ENCODE data around the gene UNC5CL. TPM values are rescaled to one million over a fixed set of nuclear protein-coding genes. Genes with fewer than 3 reads are reported as not detected.

The UNC5CL gene
- total RNA-seq, 1 donor from 2014 or later, result 0.27 TPM

GRCh38 chr6:41033776-41034175 lies 5.2 kb downstream of the UNC5CL start:
- Histone ChIP-seq H3K27ac (replicated peaks) (no peak overlapping the region), H3K4me1 (peaks cover 1% of the 10 kb centered on the region), H3K27me3 (ENCODE audit: low read depth) (no peaks in the 10 kb centered on the region), H3K36me3 (no peaks in the 10 kb centered on the region), H3K4me3 (no peak overlapping the region), H3K9me3 (replicated peaks) (no peaks in the 10 kb centered on the region)
- DNase-seq, result no peak
- no peak for TF ChIP-seq CTCF (IDR thresholded peaks at IDR 0.05; ENCODE audit: borderline replicate concordance)
- intact Hi-C loops (cut with micrococcal nuclease), result no loop called here

GRCh38 chr6:41032830-41033229 lies 6.2 kb downstream of the UNC5CL start:
- peaks cover 9% of the 10 kb centered on the region for H3K4me1 ChIP-seq
- intact Hi-C loops (cut with micrococcal nuclease), result no loop called here
- no peaks in the 10 kb centered on the region for H3K27me3 ChIP-seq (ENCODE audit: low read depth)
- no peak for TF ChIP-seq CTCF (IDR thresholded peaks at IDR 0.05; ENCODE audit: borderline replicate concordance)
- no peaks in the 10 kb centered on the region for H3K9me3 ChIP-seq (replicated peaks)
- H3K4me3 ChIP-seq, result no peak overlapping the region
- no peaks in the 10 kb centered on the region for H3K36me3 ChIP-seq
- DNase-seq, result no peak
- no peak overlapping the region for H3K27ac ChIP-seq (replicated peaks)

GRCh38 chr6:41028561-41029412 lies 10.2 kb downstream of the UNC5CL start:
- DNase-seq, result no peak
- no peak for TF ChIP-seq CTCF (IDR thresholded peaks at IDR 0.05; ENCODE audit: borderline replicate concordance)
- intact Hi-C loops (cut with micrococcal nuclease), result no loop called here
- H3K4me1 ChIP-seq, result peaks cover 18% of the 10 kb centered on the region
- H3K4me3 ChIP-seq, result peak overlapping the region; percentile 69
- no peaks in the 10 kb centered on the region for H3K9me3 ChIP-seq (replicated peaks)
- peak overlapping the region; percentile 80 for H3K27ac ChIP-seq (replicated peaks)
- no peaks in the 10 kb centered on the region for H3K27me3 ChIP-seq (ENCODE audit: low read depth)
- H3K36me3 ChIP-seq, result no peaks in the 10 kb centered on the region

- Histone ChIP-seq H3K9me3 (replicated peaks) (no peaks in the 10 kb centered on the region), H3K4me3 (peak overlapping the region; percentile 69), H3K27ac (replicated peaks) (peak overlapping the region; percentile 80), H3K27me3 (ENCODE audit: low read depth) (no peaks in the 10 kb centered on the region), H3K4me1 (peaks cover 18% of the 10 kb centered on the region), H3K36me3 (no peaks in the 10 kb centered on the region)
- TF ChIP-seq CTCF (IDR thresholded peaks at IDR 0.05; ENCODE audit: borderline replicate concordance), result peak; percentile 100
- intact Hi-C loops (cut with micrococcal nuclease), result no loop called here
- peak; percentile 89 for DNase-seq
Observed at GRCh38 chr6:41027799-41028560, 11.0 kb downstream of the UNC5CL start.

- no peak for TF ChIP-seq CTCF (IDR thresholded peaks at IDR 0.05; ENCODE audit: borderline replicate concordance)
- intact Hi-C loops (cut with micrococcal nuclease), result no loop called here
- no peak for DNase-seq
- Histone ChIP-seq H3K9me3 (replicated peaks) (no peaks in the 10 kb centered on the region), H3K27me3 (ENCODE audit: low read depth) (no peaks in the 10 kb centered on the region), H3K36me3 (no peaks in the 10 kb centered on the region), H3K4me1 (peaks cover 18% of the 10 kb centered on the region), H3K27ac (replicated peaks) (peak overlapping the region; percentile 80), H3K4me3 (peak overlapping the region; percentile 69)
Observed at GRCh38 chr6:41027241-41027640, 11.8 kb downstream of the UNC5CL start.
